SK-N-SH treated with all-trans-retinoic acid at 6 μM for 48 hours (cell line): ENCODE results near the gene RGS13.

Experiments
- ARNTL ChIP-seq: fragments of 450-650 bp; formaldehyde crosslinking; IDR thresholded peaks from 2 replicates; pipeline ENCODE4 v1.5.0; 2020; ENCODE audit warnings: low read depth, mild to moderate bottlenecking, moderate library complexity, borderline replicate concordance
- CSRNP3 ChIP-seq: fragments of 250-450 bp; sonication (Bioruptor Pico); IDR thresholded peaks from 2 replicates; pipeline ENCODE4 v1.5.1; 2021; ENCODE audit warnings: mild to moderate bottlenecking, moderate library complexity
- TF ChIP-seq, protein P1 (sequence below): fragments of 250-450 bp; sonication (Bioruptor Pico); IDR thresholded peaks from 2 replicates; pipeline ENCODE4 v1.8.0; 2021; ENCODE audit warnings: low read depth, mild to moderate bottlenecking, moderate library complexity, borderline replicate concordance
- TF ChIP-seq, protein P2 (sequence below): fragments of 250-450 bp; sonication (Bioruptor Pico); IDR thresholded peaks from 2 replicates; pipeline ENCODE4 v1.5.0; 2020; ENCODE audit warnings: mild to moderate bottlenecking, moderate library complexity

GRCh38 chr1:192697771-192698170, 61.8 kb downstream of the RGS13 start:
- TF ChIP-seq CSRNP3 (CRISPR knock-in tag) (no peak), ARNTL (CRISPR knock-in tag) (no peak)
- TF ChIP-seq, protein P1, sequence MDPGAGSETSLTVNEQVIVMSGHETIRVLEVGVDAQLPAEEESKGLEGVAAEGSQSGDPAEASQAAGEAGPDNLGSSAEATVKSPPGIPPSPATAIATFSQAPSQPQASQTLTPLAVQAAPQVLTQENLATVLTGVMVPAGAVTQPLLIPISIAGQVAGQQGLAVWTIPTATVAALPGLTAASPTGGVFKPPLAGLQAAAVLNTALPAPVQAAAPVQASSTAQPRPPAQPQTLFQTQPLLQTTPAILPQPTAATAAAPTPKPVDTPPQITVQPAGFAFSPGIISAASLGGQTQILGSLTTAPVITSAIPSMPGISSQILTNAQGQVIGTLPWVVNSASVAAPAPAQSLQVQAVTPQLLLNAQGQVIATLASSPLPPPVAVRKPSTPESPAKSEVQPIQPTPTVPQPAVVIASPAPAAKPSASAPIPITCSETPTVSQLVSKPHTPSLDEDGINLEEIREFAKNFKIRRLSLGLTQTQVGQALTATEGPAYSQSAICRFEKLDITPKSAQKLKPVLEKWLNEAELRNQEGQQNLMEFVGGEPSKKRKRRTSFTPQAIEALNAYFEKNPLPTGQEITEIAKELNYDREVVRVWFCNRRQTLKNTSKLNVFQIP (CRISPR knock-in tag) = no peak
- TF ChIP-seq, protein P2, sequence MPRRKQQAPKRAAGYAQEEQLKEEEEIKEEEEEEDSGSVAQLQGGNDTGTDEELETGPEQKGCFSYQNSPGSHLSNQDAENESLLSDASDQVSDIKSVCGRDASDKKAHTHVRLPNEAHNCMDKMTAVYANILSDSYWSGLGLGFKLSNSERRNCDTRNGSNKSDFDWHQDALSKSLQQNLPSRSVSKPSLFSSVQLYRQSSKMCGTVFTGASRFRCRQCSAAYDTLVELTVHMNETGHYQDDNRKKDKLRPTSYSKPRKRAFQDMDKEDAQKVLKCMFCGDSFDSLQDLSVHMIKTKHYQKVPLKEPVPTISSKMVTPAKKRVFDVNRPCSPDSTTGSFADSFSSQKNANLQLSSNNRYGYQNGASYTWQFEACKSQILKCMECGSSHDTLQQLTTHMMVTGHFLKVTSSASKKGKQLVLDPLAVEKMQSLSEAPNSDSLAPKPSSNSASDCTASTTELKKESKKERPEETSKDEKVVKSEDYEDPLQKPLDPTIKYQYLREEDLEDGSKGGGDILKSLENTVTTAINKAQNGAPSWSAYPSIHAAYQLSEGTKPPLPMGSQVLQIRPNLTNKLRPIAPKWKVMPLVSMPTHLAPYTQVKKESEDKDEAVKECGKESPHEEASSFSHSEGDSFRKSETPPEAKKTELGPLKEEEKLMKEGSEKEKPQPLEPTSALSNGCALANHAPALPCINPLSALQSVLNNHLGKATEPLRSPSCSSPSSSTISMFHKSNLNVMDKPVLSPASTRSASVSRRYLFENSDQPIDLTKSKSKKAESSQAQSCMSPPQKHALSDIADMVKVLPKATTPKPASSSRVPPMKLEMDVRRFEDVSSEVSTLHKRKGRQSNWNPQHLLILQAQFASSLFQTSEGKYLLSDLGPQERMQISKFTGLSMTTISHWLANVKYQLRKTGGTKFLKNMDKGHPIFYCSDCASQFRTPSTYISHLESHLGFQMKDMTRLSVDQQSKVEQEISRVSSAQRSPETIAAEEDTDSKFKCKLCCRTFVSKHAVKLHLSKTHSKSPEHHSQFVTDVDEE (CRISPR knock-in tag) = no peak
